Esophagus squamous epithelium (tissue), 5 donors: ENCODE results near the gene GRAMD2A. TPM values are rescaled to one million over a fixed set of nuclear protein-coding genes. Genes with fewer than 3 reads are reported as not detected.

Experiments
- DNase-seq: peaks from one replicate; lab custom pipeline; 2025; lab: John Stamatoyannopoulos, UW
- H3K27ac ChIP-seq, 4 donors: fragments of 200-600 bp; sonication (generic); one replicate each; pipeline ENCODE4 v1.5.1; 2016 to 2019; ENCODE audit warnings: mild to moderate bottlenecking in 1 of 4
- H3K27me3 ChIP-seq, 4 donors: fragments of 200-600 bp; sonication (generic); 1 replicate in 3 of 4; 2 replicates in 1 of 4; pipeline versions ENCODE4 v1.5.1 to v1.6.0; 2017 to 2021; ENCODE audit warnings: antibody characterized with exemption in 1 of 4
- H3K36me3 ChIP-seq, 3 donors: fragments of 200-600 bp; sonication (generic); one replicate each; pipeline ENCODE4 v1.5.1; 2016 to 2019
- H3K4me1 ChIP-seq, 3 donors: fragments of 200-600 bp; sonication (generic); one replicate each; pipeline ENCODE4 v1.5.1; 2017 to 2019
- H3K4me3 ChIP-seq, 4 donors: fragments of 200-600 bp; sonication (generic); 1 replicate in 3 of 4; 2 replicates in 1 of 4; pipeline ENCODE4 v1.5.1; 2016 to 2019; ENCODE audit warnings: mild to moderate bottlenecking in 2 of 4, moderate library complexity in 1 of 4
- H3K9me3 ChIP-seq, 3 donors: fragments of 200-600 bp; sonication (generic); one replicate each; pipeline ENCODE4 v1.5.1; 2016 to 2019
- CTCF ChIP-seq, 6 experiments: fragments of 450-650 bp in 4 of 6; fragments of 200-600 bp in 2 of 6; sonication (generic) in 2 of 6; IDR thresholded peaks; one replicate each; pipeline ENCODE4 v1.5.1; 2016 to 2019; ENCODE audit warnings: antibody characterized with exemption in 6 of 6, mild to moderate bottlenecking in 4 of 6, moderate library complexity in 4 of 6
- POLR2A ChIP-seq, 4 donors: fragments of 450-650 bp; IDR thresholded peaks; one replicate each; pipeline ENCODE4 v1.6.1; 2017; ENCODE audit warnings: antibody characterized with exemption in 4 of 4, mild to moderate bottlenecking in 4 of 4, moderate library complexity in 3 of 4
- WGBS, 2 donors: methylation state at CpG; one replicate each; pipeline ENCODE4 v1.1.5; 2018; 5-methylcytosine and 5-hydroxymethylcytosine counted together
- intact Hi-C: fragments of 100-400 bp; cut with DNase I; formaldehyde crosslinking; loops from one replicate; pipeline ENCODE4 v1.15.0; 2022
- total RNA-seq, 4 donors: library from RNA; depleted of rRNA; stranded (reverse); fragments of >200 nt; gene quantifications; one replicate each; pipeline ENCODE4 v1.1.0, GENCODE V29; 2016
- donor health status: DM: yes; HTN: yes; CAD: no.

The GRAMD2A gene
- total RNA-seq, 4 donors from 2014 or later, result 1.2 to 8.0 (median 3.7) TPM

GRCh38 chr15:72176743-72177142 is 20.8 kb downstream of the GRAMD2A start:
- H3K4me3 ChIP-seq, result no peak overlapping the region
- no peak overlapping the region for H3K27ac ChIP-seq
- H3K4me1 ChIP-seq, result peaks cover 5 to 42% (median 15%) of the 10 kb centered on the region in 3 donors
- H3K27me3 ChIP-seq, result peaks cover 0 to 10% (median 0%) of the 10 kb centered on the region in 4 donors
- H3K36me3 ChIP-seq, result no peaks in the 10 kb centered on the region
- WGBS, 2 donors, result 89% methylated on average over 3 of the region's 3 CpGs
- no peaks in the 10 kb centered on the region for H3K9me3 ChIP-seq
- intact Hi-C loops, result no loop called here
- DNase-seq, result no peak
- no peak for TF ChIP-seq CTCF (IDR thresholded peaks at IDR 0.05)
- no peak for TF ChIP-seq POLR2A (IDR thresholded peaks at IDR 0.05)

GRCh38 chr15:72176159-72176558 is 21.4 kb downstream of the GRAMD2A start:
- Histone ChIP-seq H3K27ac (no peak overlapping the region), H3K4me3 (no peak overlapping the region)

GRCh38 chr15:72175186-72176044 is 22.2 kb downstream of the GRAMD2A start:
- Histone ChIP-seq H3K4me3 (no peak overlapping the region), H3K27me3 (peaks cover 0 to 10% (median 0%) of the 10 kb centered on the region in 4 donors), H3K36me3 (no peaks in the 10 kb centered on the region), H3K4me1 (peaks cover 5 to 38% (median 15%) of the 10 kb centered on the region in 3 donors), H3K27ac (no peak overlapping the region), H3K9me3 (no peaks in the 10 kb centered on the region)
- no peak for DNase-seq
- intact Hi-C loops, result no loop called here
- TF ChIP-seq POLR2A (IDR thresholded peaks at IDR 0.05) (no peak), CTCF (IDR thresholded peaks at IDR 0.05) (no peak)
- 67 to 71% methylated on average over 13 to 15 of the region's 15 CpGs for WGBS, 2 donors

More at GRCh38 chr15:72176159-72176558, 21.4 kb downstream of the GRAMD2A start:
- Histone ChIP-seq H3K27me3 (peaks cover 0 to 10% (median 0%) of the 10 kb centered on the region in 4 donors), H3K36me3 (no peaks in the 10 kb centered on the region), H3K9me3 (no peaks in the 10 kb centered on the region), H3K4me1 (peaks cover 5 to 42% (median 15%) of the 10 kb centered on the region in 3 donors)
- 75 to 93% methylated on average over 3 to 6 of the region's 6 CpGs for WGBS, 2 donors
- no peak for DNase-seq
- intact Hi-C loops, result no loop called here
- TF ChIP-seq POLR2A (IDR thresholded peaks at IDR 0.05), result no peak
- no peak for TF ChIP-seq CTCF (IDR thresholded peaks at IDR 0.05)

- TF ChIP-seq CTCF (IDR thresholded peaks at IDR 0.05) (no peak), POLR2A (IDR thresholded peaks at IDR 0.05) (no peak)
- Histone ChIP-seq H3K9me3 (no peaks in the 10 kb centered on the region), H3K27ac (no peak overlapping the region), H3K4me3 (no peak overlapping the region), H3K4me1 (peaks cover 2 to 30% (median 13%) of the 10 kb centered on the region in 3 donors), H3K27me3 (peaks cover 0 to 10% (median 0%) of the 10 kb centered on the region in 4 donors), H3K36me3 (no peaks in the 10 kb centered on the region)
- DNase-seq, result no peak
- 25 to 37% methylated on average over 4 of the region's 5 CpGs for WGBS, 2 donors
- intact Hi-C loops, result no loop called here
Measured at GRCh38 chr15:72174551-72175165, 22.9 kb downstream of the GRAMD2A start.
